Upper lobe of left lung (tissue), 6 donors: Measurements from ENCODE around the gene PTRH1. TPM values are rescaled to one million over a fixed set of nuclear protein-coding genes. Genes with fewer than 3 reads are reported as not detected.

Experiments
- ATAC-seq, 2 donors: fragments of 200-7000 bp; cut with Tn5 transposase; one replicate each; pipeline ENCODE4 v1.9.1; 2022; ENCODE audit warnings: mild to moderate bottlenecking in 2 of 2, moderate library complexity in 2 of 2; ENCODE audit not compliant: low FRiP score in 2 of 2
- DNase-seq, 2 donors: peaks; one replicate each; pipeline ENCODE4 v3.0.0-alpha.2; 2019 to 2020
- H3K27ac ChIP-seq, 4 donors: fragments of 200-600 bp; sonication (generic); one replicate each; pipeline ENCODE4 v1.5.1; 2016 to 2019
- H3K27me3 ChIP-seq, 4 donors: fragments of 200-600 bp; sonication (generic); one replicate each; pipeline ENCODE4 v1.5.1; 2017 to 2019
- H3K36me3 ChIP-seq, 4 donors: fragments of 200-600 bp; sonication (generic); one replicate each; pipeline ENCODE4 v1.5.1; 2016 to 2019
- H3K4me1 ChIP-seq, 4 donors: fragments of 200-600 bp; sonication (generic); one replicate each; pipeline ENCODE4 v1.5.1; 2018 to 2019
- H3K4me3 ChIP-seq, 4 donors: fragments of 200-600 bp; sonication (generic); one replicate each; pipeline ENCODE4 v1.5.1; 2017 to 2019; ENCODE audit warnings: mild to moderate bottlenecking in 2 of 4, moderate library complexity in 1 of 4
- H3K9me3 ChIP-seq, 4 donors: fragments of 200-600 bp; sonication (generic); one replicate each; pipeline ENCODE4 v1.5.1; 2018 to 2019
- EP300 ChIP-seq, 4 donors: sonication (generic); formaldehyde crosslinking; IDR thresholded peaks; one replicate each; pipeline ENCODE4 v1.5.1; 2017; ENCODE audit warnings: antibody characterized with exemption in 4 of 4, control low read depth in 2 of 4
- POLR2A ChIP-seq, 4 donors: fragments of 450-650 bp; IDR thresholded peaks; one replicate each; pipeline ENCODE4 v1.5.1; 2016 to 2017; ENCODE audit warnings: antibody characterized with exemption in 4 of 4, mild to moderate bottlenecking in 2 of 4
- POLR2AphosphoS5 ChIP-seq, 2 donors: sonication (generic); formaldehyde crosslinking; IDR thresholded peaks; one replicate each; pipeline ENCODE4 v1.5.1; 2017; ENCODE audit warnings: antibody characterized with exemption in 2 of 2
- WGBS, 2 donors: methylation state at CpG; one replicate each; pipeline ENCODE4 v1.1.5; 2017 to 2018; 5-methylcytosine and 5-hydroxymethylcytosine counted together
- total RNA-seq, 6 donors: library from RNA; depleted of rRNA in 4 of 6; stranded (reverse); fragments of >200 nt in 4 of 6; gene quantifications; one replicate each; pipeline versions ENCODE4 v1.1.0 to v1.2.1, GENCODE V29; 2016 to 2021
- TF ChIP-seq, protein P1 (sequence below), 6 experiments: fragments of 450-650 bp in 4 of 6; fragments of 200-600 bp in 2 of 6; sonication (generic) in 2 of 6; IDR thresholded peaks; one replicate each; pipeline ENCODE4 v1.5.1; 2016 to 2019; ENCODE audit warnings: antibody characterized with exemption in 6 of 6
- donor health status: DM: no; HTN: no; CAD: no; lungs with moderate emphysema.
- donor health status: DM: no; HTN: yes; CAD: no; lungs with severe emphysema.

The PTRH1 gene
- total RNA-seq, 6 donors from 2014 or later, result 7.4 to 33.5 (median 18.7) TPM

DNA sequence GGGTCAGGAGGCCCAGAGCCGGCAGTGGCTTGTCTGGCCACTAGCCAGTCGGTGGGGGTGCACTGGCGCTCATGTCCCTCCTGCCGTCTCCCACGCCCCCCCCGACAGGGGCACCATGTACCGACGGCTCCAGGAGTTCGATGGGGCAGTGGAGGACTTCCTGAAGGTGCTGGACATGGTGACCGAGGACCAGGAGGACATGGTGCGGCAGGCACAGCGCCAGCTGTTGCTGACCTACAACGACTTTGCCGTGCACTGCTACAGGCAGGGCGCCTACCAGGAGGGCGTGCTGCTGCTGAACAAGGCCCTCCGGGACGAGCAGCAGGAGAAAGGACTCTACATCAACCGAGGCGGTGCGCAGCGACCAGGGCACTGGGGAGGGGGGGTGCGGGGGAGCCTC lies 8.5 kb upstream of the PTRH1 start:
- peak overlapping the region in 2 of 4 donors; percentile 37 to 54 for H3K27ac ChIP-seq
- no peaks in the 10 kb centered on the region for H3K36me3 ChIP-seq
- H3K9me3 ChIP-seq, result no peaks in the 10 kb centered on the region
- TF ChIP-seq, protein P1, sequence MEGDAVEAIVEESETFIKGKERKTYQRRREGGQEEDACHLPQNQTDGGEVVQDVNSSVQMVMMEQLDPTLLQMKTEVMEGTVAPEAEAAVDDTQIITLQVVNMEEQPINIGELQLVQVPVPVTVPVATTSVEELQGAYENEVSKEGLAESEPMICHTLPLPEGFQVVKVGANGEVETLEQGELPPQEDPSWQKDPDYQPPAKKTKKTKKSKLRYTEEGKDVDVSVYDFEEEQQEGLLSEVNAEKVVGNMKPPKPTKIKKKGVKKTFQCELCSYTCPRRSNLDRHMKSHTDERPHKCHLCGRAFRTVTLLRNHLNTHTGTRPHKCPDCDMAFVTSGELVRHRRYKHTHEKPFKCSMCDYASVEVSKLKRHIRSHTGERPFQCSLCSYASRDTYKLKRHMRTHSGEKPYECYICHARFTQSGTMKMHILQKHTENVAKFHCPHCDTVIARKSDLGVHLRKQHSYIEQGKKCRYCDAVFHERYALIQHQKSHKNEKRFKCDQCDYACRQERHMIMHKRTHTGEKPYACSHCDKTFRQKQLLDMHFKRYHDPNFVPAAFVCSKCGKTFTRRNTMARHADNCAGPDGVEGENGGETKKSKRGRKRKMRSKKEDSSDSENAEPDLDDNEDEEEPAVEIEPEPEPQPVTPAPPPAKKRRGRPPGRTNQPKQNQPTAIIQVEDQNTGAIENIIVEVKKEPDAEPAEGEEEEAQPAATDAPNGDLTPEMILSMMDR (IDR thresholded peaks at IDR 0.05), result no peak
- TF ChIP-seq POLR2AphosphoS5 (IDR thresholded peaks at IDR 0.05) (no peak), EP300 (IDR thresholded peaks at IDR 0.05) (no peak), POLR2A (IDR thresholded peaks at IDR 0.05) (no peak)
- WGBS, 2 donors, result 43 to 58% methylated on average over 10 of the region's 23 CpGs
- no peaks in the 10 kb centered on the region for H3K27me3 ChIP-seq
- DNase-seq (peak; percentile 77 to 84), ATAC-seq (peak; percentile 13 to 29)
- peaks cover 7 to 21% (median 15%) of the 10 kb centered on the region in 4 donors for H3K4me1 ChIP-seq
- no peak overlapping the region for H3K4me3 ChIP-seq

DNA sequence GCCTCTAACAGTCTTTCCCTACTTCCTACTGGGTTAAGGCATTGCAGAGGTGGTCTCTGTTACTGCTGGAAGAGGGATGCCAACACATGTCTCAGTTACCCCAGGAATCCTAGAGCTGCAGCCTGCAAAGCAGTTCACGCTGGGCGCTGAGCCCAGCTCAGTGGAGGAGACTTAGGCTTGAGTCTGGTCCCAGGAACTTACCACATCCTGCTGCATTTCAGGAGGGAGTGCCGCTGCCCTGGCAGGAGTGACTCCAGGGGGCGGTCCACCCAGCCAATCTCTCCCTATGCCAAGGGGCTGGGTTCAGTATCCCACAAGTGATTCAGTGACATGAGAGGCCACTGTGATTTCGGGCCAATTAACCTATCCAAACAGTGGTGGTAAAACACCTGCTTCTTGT lies 8.0 kb upstream of the PTRH1 start:
- DNase-seq, result peak in 1 of 2 donors; percentile 66
- Histone ChIP-seq H3K4me3 (no peak overlapping the region), H3K27me3 (no peaks in the 10 kb centered on the region), H3K36me3 (no peaks in the 10 kb centered on the region), H3K4me1 (peaks cover 7 to 21% (median 15%) of the 10 kb centered on the region in 4 donors), H3K9me3 (no peaks in the 10 kb centered on the region), H3K27ac (peak overlapping the region in 1 of 4 donors; percentile 37)
- 63 to 75% methylated on average over 1 to 5 of the region's 5 CpGs for WGBS, 2 donors
- TF ChIP-seq, protein P1 (IDR thresholded peaks at IDR 0.05), result no peak
- TF ChIP-seq EP300 (IDR thresholded peaks at IDR 0.05) (no peak), POLR2AphosphoS5 (IDR thresholded peaks at IDR 0.05) (no peak), POLR2A (IDR thresholded peaks at IDR 0.05) (no peak)
- ATAC-seq, result peak; percentile 49 to 63

DNA sequence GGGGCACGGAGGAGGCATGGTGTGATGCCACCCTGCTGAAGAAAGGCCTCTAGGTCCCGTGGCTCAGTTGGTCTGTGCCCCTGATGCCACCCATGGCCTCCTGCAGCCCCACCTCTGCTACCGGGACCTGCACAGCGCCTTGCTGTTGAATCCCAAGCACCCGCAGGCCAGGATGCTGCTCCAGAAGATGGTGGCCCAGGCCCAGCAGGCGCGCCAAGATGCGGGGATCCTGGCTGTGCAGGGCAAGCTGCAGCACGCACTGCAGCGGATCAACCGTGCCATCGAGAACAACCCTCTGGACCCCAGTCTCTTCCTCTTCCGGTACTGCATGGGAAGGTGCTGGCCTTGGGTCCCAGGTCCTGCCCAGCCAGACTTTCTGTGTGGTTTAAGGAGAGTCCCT lies 7.5 kb upstream of the PTRH1 start:
- WGBS, 2 donors, result 91 to 93% methylated on average over 11 to 13 of the region's 13 CpGs
- no peaks in the 10 kb centered on the region for H3K36me3 ChIP-seq
- TF ChIP-seq POLR2A (IDR thresholded peaks at IDR 0.05) (no peak), POLR2AphosphoS5 (IDR thresholded peaks at IDR 0.05) (no peak), EP300 (IDR thresholded peaks at IDR 0.05) (no peak)
- H3K27ac ChIP-seq, result no peak overlapping the region
- DNase-seq, result peak in 1 of 2 donors; percentile 76
- H3K9me3 ChIP-seq, result no peaks in the 10 kb centered on the region
- no peaks in the 10 kb centered on the region for H3K27me3 ChIP-seq
- H3K4me3 ChIP-seq, result no peak overlapping the region
- H3K4me1 ChIP-seq, result peaks cover 7 to 21% (median 15%) of the 10 kb centered on the region in 4 donors
- no peak for ATAC-seq

DNA sequence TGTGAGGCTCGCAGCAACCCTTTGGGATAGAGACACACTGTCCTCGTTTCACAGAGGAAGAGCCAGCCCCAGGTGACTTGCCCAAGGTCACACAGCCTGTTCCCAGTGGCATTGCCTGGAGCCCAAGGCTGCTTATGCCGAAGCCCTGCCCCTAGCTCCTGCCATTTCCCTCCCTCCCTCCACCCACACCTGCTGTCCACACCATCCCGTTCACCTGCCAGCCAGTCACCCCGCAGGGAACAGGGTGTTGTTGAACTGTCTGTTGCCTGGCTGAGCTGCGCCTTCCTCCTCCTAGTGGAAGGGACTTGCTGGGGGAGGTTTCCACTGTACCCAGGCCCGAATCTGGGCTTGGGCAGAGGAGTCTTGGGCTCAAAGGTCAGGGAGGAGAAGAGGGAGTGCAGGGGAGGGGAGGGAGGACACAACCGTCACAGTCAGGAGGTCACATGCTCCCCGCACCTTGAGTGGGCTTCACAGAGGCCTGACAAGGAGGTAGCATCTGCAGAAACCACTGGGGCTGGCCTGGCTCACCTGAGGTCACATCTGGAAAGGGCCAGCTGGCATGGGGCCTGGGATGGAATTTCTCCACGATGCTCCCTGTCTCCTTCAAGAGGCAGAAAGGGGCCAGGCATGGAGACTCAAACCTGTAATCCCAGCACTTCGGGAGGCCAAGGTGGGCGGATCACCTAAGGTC lies 6.7 kb upstream of the PTRH1 start:
- ATAC-seq (no peak), DNase-seq (no peak)
- Histone ChIP-seq H3K36me3 (no peaks in the 10 kb centered on the region), H3K27ac (no peak overlapping the region), H3K4me1 (peaks cover 7 to 21% (median 15%) of the 10 kb centered on the region in 4 donors), H3K9me3 (no peaks in the 10 kb centered on the region), H3K27me3 (no peaks in the 10 kb centered on the region), H3K4me3 (no peak overlapping the region)
- 79 to 83% methylated on average over 12 of the region's 12 CpGs for WGBS, 2 donors
- TF ChIP-seq, protein P1 (IDR thresholded peaks at IDR 0.05), result no peak
- TF ChIP-seq POLR2AphosphoS5 (IDR thresholded peaks at IDR 0.05) (no peak), POLR2A (IDR thresholded peaks at IDR 0.05) (no peak), EP300 (IDR thresholded peaks at IDR 0.05) (no peak)

DNA sequence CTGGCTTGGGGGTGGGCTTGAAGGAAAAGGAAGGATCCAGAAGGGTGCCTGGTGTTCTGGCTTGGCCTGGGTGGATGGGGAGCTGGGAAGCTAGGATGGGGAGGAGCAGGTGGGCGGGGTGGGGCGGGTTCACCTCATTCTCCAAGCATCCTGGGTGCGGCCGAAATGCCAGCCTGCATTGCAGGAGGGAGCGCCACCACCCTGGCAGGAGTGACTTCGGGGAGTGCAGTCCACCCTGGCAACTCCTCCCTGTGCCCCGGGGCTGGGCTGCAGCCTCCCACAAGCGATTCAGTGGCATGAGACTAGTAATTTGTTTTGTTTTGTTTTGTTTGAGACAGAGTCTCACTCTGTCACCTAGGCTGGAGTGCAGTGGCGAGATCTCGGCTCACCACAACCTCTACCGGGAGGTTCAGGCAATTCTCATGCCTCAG lies 5.9 kb upstream of the PTRH1 start:
- Histone ChIP-seq H3K4me1 (peaks cover 7 to 21% (median 16%) of the 10 kb centered on the region in 4 donors), H3K9me3 (no peaks in the 10 kb centered on the region), H3K36me3 (no peaks in the 10 kb centered on the region), H3K4me3 (no peak overlapping the region), H3K27ac (no peak overlapping the region), H3K27me3 (no peaks in the 10 kb centered on the region)
- TF ChIP-seq POLR2A (IDR thresholded peaks at IDR 0.05) (no peak), EP300 (IDR thresholded peaks at IDR 0.05) (no peak), POLR2AphosphoS5 (IDR thresholded peaks at IDR 0.05) (no peak)
- TF ChIP-seq, protein P1 (IDR thresholded peaks at IDR 0.05), result no peak
- WGBS, 2 donors, result 60 to 71% methylated on average over 7 to 11 of the region's 11 CpGs
- DNase-seq (no peak), ATAC-seq (no peak)
